GM18870 (cell line): ENCODE data around the gene WBP4.
"Not testable (repeated sequence)": the region's sequence is repeated elsewhere in the genome, so short reads cannot be mapped to it uniquely, and the experiment has no call there.

Experiments
- ATAC-seq: cut with Tn5 transposase; IDR thresholded peaks from one replicate; pipeline ENCODE4 v1.9.1; 2021; ENCODE audit warnings: moderate library complexity; ENCODE audit not compliant: unreplicated experiment

WBP4 gene

DNA sequence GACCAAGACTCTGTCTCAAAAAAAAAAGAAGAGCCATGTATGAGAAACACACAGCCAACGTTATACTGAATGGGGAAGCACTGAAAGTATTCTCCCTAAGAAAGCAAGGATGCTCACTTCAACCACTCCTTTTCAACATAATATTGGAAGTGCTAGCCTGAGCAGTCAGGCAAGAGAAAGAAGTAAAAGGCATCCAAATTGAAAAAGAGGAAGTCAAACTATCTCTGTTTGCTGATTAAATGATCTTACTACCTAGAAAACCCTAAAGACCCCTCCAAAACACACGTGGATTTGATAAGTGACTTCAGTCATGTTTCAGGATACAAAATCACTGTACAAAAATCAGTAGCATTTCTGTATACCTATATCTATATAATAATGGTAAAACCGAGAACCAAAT, 16.2 kb downstream of the WBP4 start:
- no peak for ATAC-seq

DNA sequence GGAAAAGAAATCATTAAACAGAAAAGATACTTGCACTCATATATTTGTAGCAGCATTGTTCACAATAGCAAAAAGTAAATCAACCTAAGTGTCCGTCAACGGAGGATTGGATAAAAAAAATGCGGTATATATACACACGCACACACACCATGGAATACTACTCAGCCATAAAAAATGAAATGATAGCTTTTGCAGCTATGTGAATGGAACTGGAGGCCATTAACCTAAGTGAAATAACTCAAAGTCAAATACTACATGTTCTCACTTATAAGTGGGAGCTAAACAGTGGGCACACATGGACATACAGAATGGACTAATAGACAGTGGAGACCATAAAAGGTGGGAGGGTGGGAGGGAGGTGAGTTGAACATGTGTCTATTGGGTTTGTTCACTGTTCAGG, 18.4 kb downstream of the WBP4 start:
- no peak for ATAC-seq

DNA sequence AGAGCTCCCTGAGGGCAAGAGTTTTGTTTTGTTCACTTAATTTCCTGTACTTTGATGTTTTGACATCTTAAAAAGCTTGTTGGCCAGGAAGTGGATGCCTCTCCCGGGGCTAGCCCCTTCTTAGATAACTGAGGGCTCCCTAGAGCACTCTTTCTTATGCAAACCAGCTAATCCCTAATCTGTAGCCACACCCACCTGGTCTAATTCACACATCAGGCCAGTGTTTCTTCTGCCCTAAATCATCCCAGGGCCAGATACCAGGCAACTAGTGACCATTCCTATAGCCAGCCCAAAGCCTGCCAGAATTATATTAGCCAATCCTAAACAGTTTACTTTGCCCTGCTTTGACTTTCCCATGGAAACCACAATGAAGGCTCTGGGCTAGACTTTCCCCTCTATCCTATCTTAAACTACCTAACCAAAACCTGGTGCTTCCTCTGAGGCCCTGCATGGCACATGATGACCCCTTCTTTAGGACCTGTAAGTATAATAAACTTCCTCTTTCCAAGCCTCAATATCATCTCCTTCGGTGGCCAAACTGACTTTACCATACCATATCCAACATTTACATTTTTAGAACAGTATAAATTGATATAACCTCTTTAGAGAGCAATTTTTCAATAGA, 24.8 kb downstream of the WBP4 start:
- ATAC-seq = no peak

DNA sequence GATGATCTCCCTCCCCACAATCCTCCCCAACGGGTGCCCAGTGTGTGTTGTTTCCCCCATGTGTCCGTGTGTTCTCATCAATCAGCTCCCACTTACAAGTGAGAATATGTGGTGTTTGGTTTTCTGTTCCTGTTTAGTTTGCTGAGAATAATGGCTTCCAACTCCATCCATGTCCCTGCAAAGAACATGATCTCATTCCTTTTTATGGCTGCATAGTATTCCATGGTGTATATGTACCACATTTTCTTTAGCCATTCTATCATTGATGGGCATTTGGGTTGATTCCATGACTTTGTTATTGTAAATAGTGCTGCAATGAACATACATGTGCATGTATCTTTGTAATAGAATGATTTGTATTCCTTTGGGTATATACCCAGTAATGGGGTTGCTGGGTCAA, 34.4 kb downstream of the WBP4 start:
- ATAC-seq = not testable (repeated sequence)

- no peak for ATAC-seq
Observed at GRCh38 chr13:41098761-41099160, 37.5 kb downstream of the WBP4 start.

GRCh38 chr13:41099986-41100385, 38.7 kb downstream of the WBP4 start:
- ATAC-seq = no peak

DNA sequence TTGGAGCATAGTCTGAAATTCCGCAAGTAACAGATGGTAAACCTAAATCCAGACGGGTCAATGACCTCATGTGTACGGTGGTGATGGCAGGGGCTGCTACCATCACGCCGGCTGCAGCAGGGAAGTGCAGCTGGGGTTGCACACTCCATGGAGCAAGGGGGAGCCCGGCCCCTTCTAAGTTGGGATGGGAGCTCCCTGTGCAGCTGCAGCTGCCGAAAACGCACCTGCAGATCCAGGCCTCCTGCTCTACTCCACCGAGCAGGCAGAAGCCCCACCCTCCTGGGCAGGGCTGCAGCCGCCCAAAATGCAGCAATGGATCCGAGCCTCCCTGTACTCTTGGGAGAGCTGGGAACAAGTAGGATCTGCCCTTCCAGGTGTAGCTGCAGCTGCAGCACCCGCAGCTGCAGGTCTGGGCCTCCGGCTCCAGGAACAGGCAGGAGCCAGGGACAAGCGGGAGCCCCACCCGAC, 45.8 kb downstream of the WBP4 start:
- no peak for ATAC-seq

GRCh38 chr13:41107584-41108014, 46.3 kb downstream of the WBP4 start:
- no peak for ATAC-seq

DNA sequence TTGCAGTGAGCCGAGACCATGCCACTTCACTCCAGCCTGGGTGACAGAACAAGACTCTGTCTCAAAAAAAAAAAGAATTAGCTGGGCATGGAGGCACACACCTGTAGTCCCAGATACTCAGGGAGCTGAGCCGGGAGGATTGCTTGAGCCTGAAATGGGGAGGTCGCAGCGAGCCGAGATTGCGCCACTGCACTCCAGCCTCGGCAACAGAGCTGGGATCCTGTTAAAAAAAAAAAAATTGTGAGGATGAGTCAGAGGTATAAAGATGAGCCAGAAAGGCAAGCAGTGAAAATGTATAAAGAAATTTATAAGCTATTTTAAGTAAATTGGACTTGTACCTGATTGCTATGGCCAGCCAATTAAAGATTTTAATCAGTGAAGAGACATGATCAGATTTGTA, 50.1 kb downstream of the WBP4 start:
- ATAC-seq = no peak

DNA sequence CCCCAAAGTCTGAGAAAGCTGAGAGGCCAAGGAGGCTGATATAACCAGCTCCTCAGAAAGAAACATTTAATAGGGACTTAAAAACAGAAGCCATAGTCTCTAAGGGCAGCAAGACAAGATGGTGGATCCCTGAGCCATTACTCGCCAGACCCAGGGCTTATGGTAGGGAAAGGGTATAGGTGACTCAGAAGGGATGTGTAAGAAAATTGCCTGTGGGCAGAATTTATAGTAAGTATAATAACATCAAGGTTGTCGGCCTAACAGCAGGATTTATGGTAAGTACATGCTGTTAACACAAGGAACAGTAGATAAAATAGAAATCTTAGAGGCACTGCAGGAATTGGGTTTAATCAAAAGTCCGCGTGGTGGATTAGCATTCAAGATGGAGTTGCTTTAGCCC, 56.6 kb downstream of the WBP4 start:
- ATAC-seq = no peak

GRCh38 chr13:41122838-41123237, 61.5 kb downstream of the WBP4 start:
- no peak for ATAC-seq

DNA sequence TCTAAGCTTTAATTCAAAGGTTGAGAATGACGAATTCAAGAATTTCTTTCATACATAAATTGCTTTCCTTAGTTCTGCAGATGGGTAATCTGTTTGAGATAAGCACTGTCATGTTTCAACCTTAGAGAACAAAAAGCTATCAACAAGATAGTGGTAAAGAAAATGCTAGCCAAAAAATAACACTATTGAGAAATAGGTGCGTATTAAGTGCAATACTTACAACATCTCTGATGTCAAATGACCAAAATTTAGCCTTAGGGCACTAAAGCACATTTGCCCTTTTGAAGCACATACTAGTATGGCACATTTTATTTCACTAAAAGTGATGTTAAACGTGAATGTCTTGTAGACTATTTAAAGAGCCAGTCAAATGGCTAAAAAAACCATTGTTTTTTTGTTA, 66.4 kb downstream of the WBP4 start:
- no peak for ATAC-seq

DNA sequence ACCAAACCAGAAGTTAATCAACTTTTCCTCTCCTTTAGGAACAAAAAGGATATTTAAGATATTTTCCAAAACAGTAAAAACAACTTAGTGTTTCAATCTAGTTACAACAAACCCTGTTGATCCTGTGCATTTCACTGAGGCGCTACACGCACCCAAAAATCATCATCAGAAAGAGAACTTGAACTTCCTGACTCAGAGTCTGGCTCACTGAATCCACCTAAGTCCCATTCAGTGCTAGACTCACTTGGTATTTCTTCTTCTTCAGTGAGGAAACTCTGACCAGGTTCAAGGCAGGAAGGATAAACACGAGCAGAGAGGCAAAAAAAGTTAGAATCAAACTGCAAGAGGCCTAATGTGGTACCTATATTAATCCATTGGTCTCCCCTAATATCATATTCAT, 69.0 kb downstream of the WBP4 start:
- no peak for ATAC-seq

DNA sequence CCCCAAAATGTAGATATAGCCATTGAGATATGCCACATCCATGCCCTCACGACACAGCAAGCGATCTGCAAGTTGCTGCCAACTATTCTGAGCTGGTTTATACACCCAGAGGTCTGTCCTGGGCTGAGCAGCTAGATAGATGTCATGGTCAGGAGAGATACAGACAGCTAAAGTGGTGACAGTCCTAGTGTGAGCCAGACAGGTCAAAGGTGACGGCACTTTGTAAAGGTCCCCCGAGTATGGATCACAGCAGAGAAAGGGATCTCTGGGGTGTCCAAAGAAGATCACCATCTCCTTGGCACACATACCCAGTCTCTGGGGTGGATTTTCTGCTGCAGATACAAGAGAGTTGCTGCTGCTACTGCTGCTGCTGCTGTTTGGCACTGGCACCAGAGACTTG, 69.9 kb downstream of the WBP4 start:
- ATAC-seq = not testable (repeated sequence)

- not testable (repeated sequence) for ATAC-seq
Observed at GRCh38 chr13:41131660-41132511, 70.6 kb downstream of the WBP4 start.

GRCh38 chr13:41132512-41133152, 71.3 kb downstream of the WBP4 start, which contains the start of gene KBTBD6:
Gene KBTBD6, minus strand, starts transcription at chr13:41132802. Its CDS starts 291 bp downstream, at chr13:41132511.
- peak; percentile 94 for ATAC-seq
